ENCODE data around the gene NOSTRIN. TPM values are rescaled to one million over a fixed set of nuclear protein-coding genes. Genes with fewer than 3 reads are reported as not detected.

Gene NOSTRIN
- total and polyA plus RNA-seq, 9 donors: 10.0 to 29.8 (median 20.0) TPM

- 26 to 33% (median 30%) methylated on average over 3 of the region's 3 CpGs for WGBS, 3 donors
- intact Hi-C loops (cut with DNase I): no loop called here
- no peak for TF ChIP-seq EP300 (IDR thresholded peaks at IDR 0.05)
- TF ChIP-seq POLR2A (IDR thresholded peaks at IDR 0.05): no peak
- TF ChIP-seq, protein P1, sequence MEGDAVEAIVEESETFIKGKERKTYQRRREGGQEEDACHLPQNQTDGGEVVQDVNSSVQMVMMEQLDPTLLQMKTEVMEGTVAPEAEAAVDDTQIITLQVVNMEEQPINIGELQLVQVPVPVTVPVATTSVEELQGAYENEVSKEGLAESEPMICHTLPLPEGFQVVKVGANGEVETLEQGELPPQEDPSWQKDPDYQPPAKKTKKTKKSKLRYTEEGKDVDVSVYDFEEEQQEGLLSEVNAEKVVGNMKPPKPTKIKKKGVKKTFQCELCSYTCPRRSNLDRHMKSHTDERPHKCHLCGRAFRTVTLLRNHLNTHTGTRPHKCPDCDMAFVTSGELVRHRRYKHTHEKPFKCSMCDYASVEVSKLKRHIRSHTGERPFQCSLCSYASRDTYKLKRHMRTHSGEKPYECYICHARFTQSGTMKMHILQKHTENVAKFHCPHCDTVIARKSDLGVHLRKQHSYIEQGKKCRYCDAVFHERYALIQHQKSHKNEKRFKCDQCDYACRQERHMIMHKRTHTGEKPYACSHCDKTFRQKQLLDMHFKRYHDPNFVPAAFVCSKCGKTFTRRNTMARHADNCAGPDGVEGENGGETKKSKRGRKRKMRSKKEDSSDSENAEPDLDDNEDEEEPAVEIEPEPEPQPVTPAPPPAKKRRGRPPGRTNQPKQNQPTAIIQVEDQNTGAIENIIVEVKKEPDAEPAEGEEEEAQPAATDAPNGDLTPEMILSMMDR (IDR thresholded peaks at IDR 0.05): no peak
Measured at GRCh38 chr2:168811696-168812095, 9.3 kb downstream of the NOSTRIN start.

DNA sequence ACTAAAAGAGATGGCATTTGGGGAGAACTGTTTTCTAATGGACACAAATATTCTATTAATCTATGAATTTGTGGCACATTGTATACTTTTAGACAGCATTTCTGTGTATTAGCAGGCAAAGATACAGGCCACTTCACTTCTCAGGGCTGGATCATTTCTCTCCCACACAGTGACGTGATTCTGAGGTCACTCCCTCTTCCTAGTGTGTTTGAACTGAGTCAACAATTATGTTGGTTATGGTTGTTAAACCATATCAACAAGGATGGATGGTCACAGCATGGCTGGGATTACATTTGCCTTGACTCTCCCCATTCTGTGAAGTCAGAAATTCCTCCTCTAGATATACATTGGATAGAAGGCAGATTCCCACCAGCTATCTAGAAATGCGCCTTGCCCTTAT, 11.6 kb downstream of the NOSTRIN start:
- Histone ChIP-seq H3K27me3 (no peaks in the 10 kb centered on the region), H3K27ac (no peak overlapping the region), H3K4me3 (no peak overlapping the region), H3K4me1 (ENCODE audit: insufficient read depth) (peaks cover 10% of the 10 kb centered on the region), H3K9me3 (no peaks in the 10 kb centered on the region), H3K36me3 (no peaks in the 10 kb centered on the region)
- TF ChIP-seq EP300 (IDR thresholded peaks at IDR 0.05): no peak
- no peak for TF ChIP-seq POLR2A (IDR thresholded peaks at IDR 0.05)
- TF ChIP-seq, protein P1 (IDR thresholded peaks at IDR 0.05): no peak
- WGBS, 3 donors: 78 to 95% (median 88%) methylated on average over 2 of the region's 2 CpGs
- DNase-seq: no peak
- intact Hi-C loops (cut with DNase I): no loop called here

More at GRCh38 chr2:168811696-168812095, 9.3 kb downstream of the NOSTRIN start:
- Histone ChIP-seq H3K4me1 (ENCODE audit: insufficient read depth) (peaks cover 10% of the 10 kb centered on the region), H3K36me3 (no peaks in the 10 kb centered on the region), H3K4me3 (no peak overlapping the region), H3K27ac (peak overlapping the region in 1 of 2 donors; percentile 33), H3K9me3 (no peaks in the 10 kb centered on the region), H3K27me3 (no peaks in the 10 kb centered on the region)
- no peak for DNase-seq

DNA sequence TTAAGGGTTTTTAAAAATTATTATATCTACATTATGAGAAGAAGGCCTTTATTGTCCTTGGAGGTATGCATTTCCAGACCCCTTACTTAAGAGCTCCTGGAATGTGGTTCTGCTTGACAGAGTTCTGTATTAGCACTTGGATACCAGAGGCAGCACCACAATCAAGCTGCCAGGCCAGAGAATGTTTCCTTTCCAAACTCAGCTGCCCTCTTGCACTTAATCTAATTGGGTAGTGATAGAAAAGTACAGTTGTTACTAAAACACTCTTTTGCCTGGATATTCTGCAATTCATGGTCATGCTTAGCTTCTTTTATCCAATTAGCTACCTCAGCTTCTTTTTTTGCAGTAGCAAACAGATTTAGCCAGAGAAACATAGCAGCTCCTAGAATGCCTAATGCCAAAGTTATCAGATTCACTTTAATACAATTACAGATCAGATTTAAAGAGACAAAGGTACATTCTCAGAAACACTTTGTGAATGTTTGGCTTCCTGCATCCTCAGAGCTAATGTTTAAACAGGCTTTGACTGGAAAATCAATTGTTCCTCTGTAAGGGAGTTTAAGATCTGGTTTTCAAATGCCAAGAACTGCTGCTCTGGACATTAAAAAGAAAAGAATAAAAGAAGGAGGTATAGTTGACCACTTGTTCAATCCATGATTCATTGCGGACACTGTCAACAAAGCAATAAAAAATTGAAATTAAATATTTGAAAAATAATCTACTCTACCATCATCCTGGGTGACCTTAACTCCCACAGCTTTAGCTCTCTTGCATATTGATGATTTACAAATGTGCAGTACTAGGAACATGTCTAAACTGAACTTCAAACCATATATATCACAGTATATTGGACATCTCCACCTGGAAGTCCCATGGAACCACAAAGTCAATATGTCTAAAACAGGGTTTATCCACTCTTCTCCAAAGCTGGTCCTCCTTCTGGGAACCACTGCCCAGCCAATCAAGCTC, 12.8 kb downstream of the NOSTRIN start:
- Histone ChIP-seq H3K27me3 (no peaks in the 10 kb centered on the region), H3K27ac (no peak overlapping the region), H3K36me3 (no peaks in the 10 kb centered on the region), H3K4me1 (ENCODE audit: insufficient read depth) (peaks cover 10% of the 10 kb centered on the region), H3K9me3 (no peaks in the 10 kb centered on the region), H3K4me3 (no peak overlapping the region)
- TF ChIP-seq POLR2A (IDR thresholded peaks at IDR 0.05) (no peak), EP300 (IDR thresholded peaks at IDR 0.05) (no peak)
- TF ChIP-seq, protein P1 (IDR thresholded peaks at IDR 0.05): no peak
- DNase-seq: no peak
- intact Hi-C loops (cut with DNase I): no loop called here
- 95 to 100% (median 99%) methylated on average over 1 of the region's 1 CpG for WGBS, 3 donors

- Histone ChIP-seq H3K27ac (no peak overlapping the region), H3K4me1 (ENCODE audit: insufficient read depth) (peaks cover 10% of the 10 kb centered on the region), H3K27me3 (no peaks in the 10 kb centered on the region), H3K4me3 (no peak overlapping the region), H3K36me3 (no peaks in the 10 kb centered on the region), H3K9me3 (no peaks in the 10 kb centered on the region)
- intact Hi-C loops (cut with DNase I): no loop called here
- 86 to 95% (median 92%) methylated on average over 3 of the region's 3 CpGs for WGBS, 3 donors
- TF ChIP-seq POLR2A (IDR thresholded peaks at IDR 0.05): no peak
- TF ChIP-seq EP300 (IDR thresholded peaks at IDR 0.05): no peak
- TF ChIP-seq, protein P1 (IDR thresholded peaks at IDR 0.05): no peak
- DNase-seq: no peak
Measured at GRCh38 chr2:168816369-168816768, 13.9 kb downstream of the NOSTRIN start.

Measured in ovary (tissue), 9 donors.